ENCODE data around the gene MYO10.

DNA sequence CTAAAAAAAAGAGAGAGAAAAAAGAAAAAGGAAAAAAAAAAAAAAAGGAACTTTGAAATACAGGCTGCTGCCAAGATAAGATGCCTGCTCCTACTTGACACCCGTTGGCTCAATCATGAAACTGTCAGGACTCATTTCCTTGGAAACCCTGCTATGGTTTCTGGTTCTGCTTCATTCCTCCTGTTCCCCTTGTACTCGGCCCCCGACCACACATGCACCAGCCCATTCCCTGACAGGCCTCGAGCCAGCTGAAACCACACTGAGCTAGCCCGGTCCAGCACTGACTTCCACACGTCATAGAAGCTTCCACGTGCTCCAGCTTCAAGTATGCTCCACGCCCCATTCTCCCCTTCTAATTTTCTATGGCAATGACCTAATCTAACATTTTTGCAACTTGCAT lies 93.2 kb downstream of the MYO10 start:
- TF ChIP-seq CTCF (IDR thresholded peaks at IDR 0.05) (no peak), POLR2A (IDR thresholded peaks at IDR 0.05) (no peak)

Data from Peyer's patch (tissue), 4 donors.